Endodermal cell (in vitro differentiated cells): Measurements from ENCODE around the gene RCSD1. TPM values are rescaled to one million over a fixed set of nuclear protein-coding genes. Genes with fewer than 3 reads are reported as not detected.

Experiments
- DNase-seq: peaks from one replicate; pipeline ENCODE4 v3.0.0-alpha.2; 2017
- H3K27ac ChIP-seq: 2 replicates; pipeline ENCODE4 v1.5.1; 2013; ENCODE audit warnings: mild to moderate bottlenecking, low read depth, low read length, moderate library complexity
- H3K27me3 ChIP-seq: 2 replicates; pipeline ENCODE4 v1.6.1; 2013; ENCODE audit warnings: mild to moderate bottlenecking, low read length, moderate library complexity; ENCODE audit not compliant: insufficient read depth, control insufficient read depth, poor library complexity, severe bottlenecking
- H3K36me3 ChIP-seq: 2 replicates; pipeline ENCODE4 v1.7.0; 2013; ENCODE audit warnings: mild to moderate bottlenecking, low read length, moderate library complexity; ENCODE audit not compliant: control insufficient read depth, insufficient read depth
- H3K4me1 ChIP-seq: one replicate; pipeline ENCODE4 v1.7.0; 2013; ENCODE audit warnings: low read length; ENCODE audit not compliant: control insufficient read depth, insufficient read depth
- H3K4me3 ChIP-seq: 2 replicates; pipeline ENCODE4 v1.5.1; 2013; ENCODE audit warnings: mild to moderate bottlenecking, low read length, moderate library complexity
- H3K9ac ChIP-seq: 2 replicates; pipeline ENCODE4 v1.6.1; 2013; ENCODE audit warnings: mild to moderate bottlenecking, low read length, moderate library complexity; ENCODE audit not compliant: poor library complexity, severe bottlenecking; ENCODE audit errors: extremely low read depth
- H3K9me3 ChIP-seq: 2 replicates; pipeline ENCODE4 v1.6.1; 2013; ENCODE audit warnings: mild to moderate bottlenecking, low read length, moderate library complexity; ENCODE audit not compliant: control insufficient read depth
- H3K27ac Mint-ChIP-seq: 2 replicates; pipeline ENCODE4 v1.8.0; 2020; ENCODE audit warnings: mixed read lengths
- H3K27me3 Mint-ChIP-seq: 2 replicates; pipeline ENCODE4 v1.8.0; 2021; ENCODE audit warnings: mild to moderate bottlenecking, mixed read lengths; ENCODE audit not compliant: insufficient read depth
- H3K36me3 Mint-ChIP-seq: 2 replicates; pipeline ENCODE4 v1.8.0; 2020; ENCODE audit warnings: low read depth, mixed read lengths
- H3K4me1 Mint-ChIP-seq: 2 replicates; pipeline ENCODE4 v1.8.0; 2020; ENCODE audit warnings: mixed read lengths
- H3K4me3 Mint-ChIP-seq: 2 replicates; pipeline ENCODE4 v1.8.0; 2020; ENCODE audit warnings: mild to moderate bottlenecking, moderate library complexity, mixed read lengths
- H3K9me3 Mint-ChIP-seq: 2 replicates; pipeline ENCODE4 v1.8.0; 2020; ENCODE audit warnings: mild to moderate bottlenecking, mixed read lengths
- CTCF ChIP-seq: fragments of 200-600 bp; sonication (generic); conservative IDR thresholded peaks from 2 replicates; pipeline ENCODE4 v1.5.0; 2021; ENCODE audit warnings: antibody characterized with exemption, mild to moderate bottlenecking
- WGBS, 2 experiments: methylation state at CpG; one replicate each; pipeline versions ENCODE4 v1.1.5 to v1.1.7; 2013; ENCODE audit warnings: missing lambda C conversion rate in 2 of 2, mixed read lengths in 1 of 2; ENCODE audit not compliant: insufficient coverage in 1 of 2, insufficient read length in 1 of 2; 5-methylcytosine and 5-hydroxymethylcytosine counted together
- total RNA-seq, 2 donors: library from RNA; stranded (reverse); fragmentation: NEBNext Ultra II Directional in 1 of 2; extraction: Animal tissue kit (Norgen Biotek cat#: 25700) in 1 of 2; gene quantifications; 2 replicates in 1 of 2; 3 replicates in 1 of 2; pipeline ENCODE4 v1.2.1, GENCODE V29; 2021

Gene RCSD1
- total RNA-seq, 2 donors from 2014 or later: 0.11 to 0.29 TPM

DNA sequence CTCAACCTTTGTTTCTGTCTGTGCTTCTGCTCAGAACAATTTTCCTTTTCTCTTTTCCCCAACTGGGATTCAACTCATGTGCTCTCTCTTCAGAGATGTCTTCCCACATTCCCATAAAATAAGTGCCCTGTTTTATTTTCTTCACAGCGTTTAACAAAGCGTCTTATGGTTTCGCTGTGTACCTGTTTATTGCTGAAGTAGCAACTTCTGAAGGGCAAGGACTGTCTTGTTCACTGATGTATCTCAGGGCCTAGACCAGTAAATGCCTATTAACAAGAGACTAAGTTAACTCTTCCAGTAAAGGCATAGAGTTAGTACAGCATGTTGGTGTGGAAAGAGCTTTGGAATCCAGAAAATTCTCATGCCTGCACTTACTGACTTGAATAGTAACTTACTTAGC is 48.8 kb downstream of the RCSD1 start:
- peaks cover under 1% of the 10 kb centered on the region for H3K27me3 ChIP-seq
- no peaks in the 10 kb centered on the region for H3K9me3 Mint-ChIP-seq
- no peak overlapping the region for H3K27ac Mint-ChIP-seq
- peaks cover 9% of the 10 kb centered on the region for H3K4me1 ChIP-seq
- H3K4me3 ChIP-seq: no peak overlapping the region
- no peaks in the 10 kb centered on the region for H3K36me3 ChIP-seq
- H3K27ac ChIP-seq: no peak overlapping the region
- DNase-seq: no peak
- H3K27me3 Mint-ChIP-seq: no peaks in the 10 kb centered on the region
- WGBS, 2 experiments: 96 to 98% methylated on average over 3 of the region's 3 CpGs
- H3K36me3 Mint-ChIP-seq: no peaks in the 10 kb centered on the region
- TF ChIP-seq CTCF: no peak
- no peak overlapping the region for H3K9ac ChIP-seq
- H3K4me3 Mint-ChIP-seq: no peak overlapping the region
- H3K9me3 ChIP-seq: no peaks in the 10 kb centered on the region
- peaks cover 13% of the 10 kb centered on the region for H3K4me1 Mint-ChIP-seq

DNA sequence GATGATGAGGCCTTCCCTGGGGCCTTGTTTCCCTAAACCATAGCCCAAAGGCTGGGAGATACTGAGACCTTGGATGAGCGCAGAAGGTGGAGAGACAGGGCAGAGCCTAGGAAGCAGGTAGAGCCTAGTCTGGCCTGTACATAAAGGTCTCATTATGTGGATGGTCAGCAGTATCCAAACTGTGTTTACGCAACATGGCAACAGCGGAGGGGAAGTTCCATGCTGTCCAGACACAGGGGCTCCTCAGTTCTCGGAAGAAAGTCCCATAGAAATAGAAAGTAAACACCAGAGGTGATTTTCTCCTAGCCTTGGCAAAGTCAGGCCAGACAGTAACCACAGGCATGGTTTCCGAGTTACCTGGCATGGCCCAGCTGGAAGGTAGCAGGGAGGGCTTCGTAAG is 49.7 kb downstream of the RCSD1 start:
- Mint-ChIP-seq H3K9me3 (no peaks in the 10 kb centered on the region), H3K36me3 (no peaks in the 10 kb centered on the region), H3K27me3 (no peaks in the 10 kb centered on the region), H3K4me1 (peaks cover 21% of the 10 kb centered on the region), H3K27ac (no peak overlapping the region), H3K4me3 (no peak overlapping the region)
- peaks cover 9% of the 10 kb centered on the region for H3K4me1 ChIP-seq
- no peaks in the 10 kb centered on the region for H3K27me3 ChIP-seq
- TF ChIP-seq CTCF: no peak
- WGBS, 2 experiments: 96 to 97% methylated on average over 5 to 6 of the region's 6 CpGs
- H3K36me3 ChIP-seq: no peaks in the 10 kb centered on the region
- no peak for DNase-seq
- no peak overlapping the region for H3K4me3 ChIP-seq
- no peak overlapping the region for H3K9ac ChIP-seq
- H3K9me3 ChIP-seq: no peaks in the 10 kb centered on the region
- H3K27ac ChIP-seq: no peak overlapping the region

GRCh38 chr1:167681024-167681423 is 51.0 kb downstream of the RCSD1 start:
- H3K36me3 Mint-ChIP-seq: no peaks in the 10 kb centered on the region

More at GRCh38 chr1:167681024-167681423, 51.0 kb downstream of the RCSD1 start:
- no peaks in the 10 kb centered on the region for H3K27me3 ChIP-seq
- Mint-ChIP-seq H3K4me1 (peaks cover 31% of the 10 kb centered on the region), H3K9me3 (no peaks in the 10 kb centered on the region), H3K27ac (no peak overlapping the region), H3K4me3 (no peak overlapping the region), H3K27me3 (no peaks in the 10 kb centered on the region)
- no peaks in the 10 kb centered on the region for H3K9me3 ChIP-seq
- WGBS, 2 experiments: 86 to 100% methylated on average over 1 to 3 of the region's 3 CpGs
- TF ChIP-seq CTCF: no peak
- H3K9ac ChIP-seq: no peak overlapping the region
- H3K4me3 ChIP-seq: no peak overlapping the region
- H3K36me3 ChIP-seq: no peaks in the 10 kb centered on the region
- no peak for DNase-seq
- H3K27ac ChIP-seq: no peak overlapping the region
- peaks cover 9% of the 10 kb centered on the region for H3K4me1 ChIP-seq
